WTC11 (cell line): Measurements from ENCODE around the gene EFEMP2. TPM values are rescaled to one million over a fixed set of nuclear protein-coding genes. Genes with fewer than 3 reads are reported as not detected.

ENCODE experiments used
- ARID4B ChIP-seq: sonication (generic); formaldehyde crosslinking; IDR thresholded peaks from 2 replicates; pipeline ENCODE4 v1.8.0; 2023; ENCODE audit warnings: missing genetic modification reagents, mild to moderate bottlenecking, borderline replicate concordance
- ATF2 ChIP-seq: sonication (generic); formaldehyde crosslinking; IDR thresholded peaks from 2 replicates; pipeline ENCODE4 v1.8.1; 2022; ENCODE audit warnings: low read depth, missing genetic modification reagents, borderline replicate concordance
- CBFB ChIP-seq: sonication (generic); formaldehyde crosslinking; IDR thresholded peaks from 2 replicates; pipeline ENCODE4 v1.8.1; 2022; ENCODE audit warnings: mild to moderate bottlenecking, low read depth, missing genetic modification reagents
- E2F1 ChIP-seq: sonication (generic); formaldehyde crosslinking; IDR thresholded peaks from 2 replicates; pipeline ENCODE4 v1.8.0; 2022; ENCODE audit warnings: mild to moderate bottlenecking, missing genetic modification reagents
- E2F4 ChIP-seq: sonication (generic); formaldehyde crosslinking; IDR thresholded peaks from 2 replicates; pipeline ENCODE4 v1.8.1; 2022; ENCODE audit warnings: low read depth, mild to moderate bottlenecking, moderate library complexity, missing genetic modification reagents, borderline replicate concordance
- E2F5 ChIP-seq: sonication (generic); formaldehyde crosslinking; IDR thresholded peaks from 2 replicates; pipeline ENCODE4 v1.8.1; 2022; ENCODE audit warnings: mild to moderate bottlenecking, moderate library complexity, missing genetic modification reagents
- ELF4 ChIP-seq: sonication (generic); formaldehyde crosslinking; IDR thresholded peaks from 2 replicates; pipeline ENCODE4 v1.8.1; 2022; ENCODE audit warnings: low read depth, mild to moderate bottlenecking, moderate library complexity, missing genetic modification reagents
- FOXJ3 ChIP-seq: sonication (generic); formaldehyde crosslinking; IDR thresholded peaks from 2 replicates; pipeline ENCODE4 v1.9.0; 2021; ENCODE audit warnings: missing genetic modification reagents, mild to moderate bottlenecking, borderline replicate concordance
- FOXK1 ChIP-seq: sonication (generic); formaldehyde crosslinking; IDR thresholded peaks from 2 replicates; pipeline ENCODE4 v1.8.0; 2022; ENCODE audit warnings: mild to moderate bottlenecking, moderate library complexity, missing genetic modification reagents
- GRHL2 ChIP-seq: fragments of 250-450 bp; sonication (Bioruptor Pico); IDR thresholded peaks from 2 replicates; pipeline ENCODE4 v1.8.0; 2022; ENCODE audit warnings: mild to moderate bottlenecking, moderate library complexity; ENCODE audit not compliant: insufficient replicate concordance, severe bottlenecking
- HMGXB4 ChIP-seq: sonication (generic); formaldehyde crosslinking; IDR thresholded peaks from 2 replicates; pipeline ENCODE4 v1.8.1; 2023; ENCODE audit warnings: mild to moderate bottlenecking, moderate library complexity, missing genetic modification reagents
- IRF1 ChIP-seq: sonication (generic); formaldehyde crosslinking; IDR thresholded peaks from 2 replicates; pipeline ENCODE4 v1.8.0; 2023; ENCODE audit warnings: missing genetic modification reagents
- IRF2 ChIP-seq: sonication (generic); formaldehyde crosslinking; IDR thresholded peaks from 2 replicates; pipeline ENCODE4 v1.8.0; 2022; ENCODE audit warnings: low read depth, missing genetic modification reagents, borderline replicate concordance
- JUN ChIP-seq: sonication (generic); formaldehyde crosslinking; IDR thresholded peaks from 2 replicates; pipeline ENCODE4 v1.8.0; 2023; ENCODE audit warnings: mild to moderate bottlenecking, missing genetic modification reagents
- MLX ChIP-seq: sonication (generic); formaldehyde crosslinking; IDR thresholded peaks from 2 replicates; pipeline ENCODE4 v1.8.1; 2023; ENCODE audit warnings: mild to moderate bottlenecking, missing genetic modification reagents, moderate library complexity
- MYBL2 ChIP-seq: sonication (generic); formaldehyde crosslinking; IDR thresholded peaks from 2 replicates; pipeline ENCODE4 v1.8.1; 2023; ENCODE audit warnings: mild to moderate bottlenecking, moderate library complexity, missing genetic modification reagents
- NFE2L1 ChIP-seq: sonication (generic); formaldehyde crosslinking; IDR thresholded peaks from 2 replicates; pipeline ENCODE4 v1.8.1; 2023; ENCODE audit warnings: missing genetic modification reagents
- NFYB ChIP-seq: sonication (generic); formaldehyde crosslinking; conservative IDR thresholded peaks from 2 replicates; pipeline ENCODE4 v1.8.0; 2022; ENCODE audit warnings: low read depth, missing genetic modification reagents
- NR1H2 ChIP-seq: sonication (generic); formaldehyde crosslinking; IDR thresholded peaks from 2 replicates; pipeline ENCODE4 v1.9.0; 2021; ENCODE audit warnings: mild to moderate bottlenecking, moderate library complexity, missing genetic modification reagents
- NR3C1 ChIP-seq: sonication (generic); formaldehyde crosslinking; conservative IDR thresholded peaks from 2 replicates; pipeline ENCODE4 v1.8.1; 2023; ENCODE audit warnings: low read depth, mild to moderate bottlenecking, missing genetic modification reagents
- TP53 ChIP-seq: sonication (generic); formaldehyde crosslinking; IDR thresholded peaks from 2 replicates; pipeline ENCODE4 v1.8.1; 2023; ENCODE audit warnings: mild to moderate bottlenecking, missing genetic modification reagents
- USF2 ChIP-seq: sonication (generic); formaldehyde crosslinking; IDR thresholded peaks from 2 replicates; pipeline ENCODE4 v1.8.1; 2023; ENCODE audit warnings: mild to moderate bottlenecking, missing genetic modification reagents, moderate library complexity
- ZNF121 ChIP-seq: sonication (generic); formaldehyde crosslinking; IDR thresholded peaks from 2 replicates; pipeline ENCODE4 v1.8.0; 2023; ENCODE audit warnings: missing genetic modification reagents
- ZNF317 ChIP-seq: sonication (generic); formaldehyde crosslinking; IDR thresholded peaks from 2 replicates; pipeline ENCODE4 v1.8.1; 2023; ENCODE audit warnings: low read depth, mild to moderate bottlenecking, moderate library complexity, missing genetic modification reagents, borderline replicate concordance
- ZNF416 ChIP-seq: fragments of 250-450 bp; sonication (Bioruptor Pico); IDR thresholded peaks from 2 replicates; pipeline ENCODE4 v1.9.0; 2021; ENCODE audit warnings: mild to moderate bottlenecking, inconsistent platforms
- total RNA-seq: library from RNA; stranded (reverse); gene quantifications from 3 replicates; pipeline ENCODE4 v1.2.3, GENCODE V29; 2021

EFEMP2 gene
- total RNA-seq, 1 experiment from 2014 or later, result 14.2 TPM

- TF ChIP-seq ARID4B (CRISPR knock-in tag) (peak; percentile 45; the same call in 1 of the 2 replicates), E2F5 (CRISPR knock-in tag) (peak; percentile 47; the same call in 1 of the 2 replicates), JUN (no peak), HMGXB4 (CRISPR knock-in tag) (no peak), E2F1 (CRISPR knock-in tag) (no peak), IRF1 (CRISPR knock-in tag) (peak; percentile 84), ZNF416 (CRISPR knock-in tag) (no peak), USF2 (peak; percentile 92), ZNF317 (no peak), NFE2L1 (CRISPR knock-in tag) (no peak; the same call in 1 of the 2 replicates), E2F4 (CRISPR knock-in tag) (no peak), FOXJ3 (CRISPR knock-in tag) (no peak), GRHL2 (CRISPR knock-in tag) (no peak), NR1H2 (CRISPR knock-in tag) (no peak), NR3C1 (CRISPR knock-in tag) (0 out of 2 replicates have a peak, but pooled peaks have one; percentile 87), ATF2 (CRISPR knock-in tag) (no peak), IRF2 (no peak), ZNF121 (CRISPR knock-in tag) (no peak), FOXK1 (CRISPR knock-in tag) (peak; percentile 81; the same call in 1 of the 2 replicates), MLX (CRISPR knock-in tag) (no peak), CBFB (CRISPR knock-in tag) (0 out of 2 replicates have a peak, but pooled peaks have one; percentile 52), NFYB (CRISPR knock-in tag) (peak; percentile 99), MYBL2 (CRISPR knock-in tag) (peak; percentile 71; the same call in 1 of the 2 replicates), ELF4 (no peak), TP53 (peak; percentile 85; the same call in 1 of the 2 replicates)
Observed at GRCh38 chr11:65833297-65834030, 39.1 kb downstream of the EFEMP2 start, which contains the start of gene SNX32 (continued).
